ENCODE data around the gene TLR9.

TLR9 gene

GRCh38 chr3:52175416-52176179 is 49.8 kb downstream of the TLR9 start:
- Histone ChIP-seq H3K36me3 (ENCODE audit: control insufficient read depth, insufficient read depth, low read length) (no peaks in the 10 kb centered on the region), H3K4me3 (ENCODE audit: low read length) (no peak overlapping the region), H3K9ac (ENCODE audit: low read length) (no peak overlapping the region), H3K27ac (ENCODE audit: low read depth, low read length) (no peak overlapping the region), H3K4me1 (ENCODE audit: control insufficient read depth, insufficient read depth, low read length) (no peaks in the 10 kb centered on the region), H3K27me3 (ENCODE audit: control insufficient read depth, insufficient read depth, low read length) (no peaks in the 10 kb centered on the region)

GRCh38 chr3:52174896-52175295 is 50.5 kb downstream of the TLR9 start:
- Histone ChIP-seq H3K9ac (ENCODE audit: low read length) (no peak overlapping the region), H3K36me3 (ENCODE audit: control insufficient read depth, insufficient read depth, low read length) (no peaks in the 10 kb centered on the region), H3K4me1 (ENCODE audit: control insufficient read depth, insufficient read depth, low read length) (no peaks in the 10 kb centered on the region), H3K27ac (ENCODE audit: low read depth, low read length) (no peak overlapping the region), H3K27me3 (ENCODE audit: control insufficient read depth, insufficient read depth, low read length) (no peaks in the 10 kb centered on the region), H3K4me3 (ENCODE audit: low read length) (no peak overlapping the region)

GRCh38 chr3:52173101-52173500 is 52.3 kb downstream of the TLR9 start:
- no peaks in the 10 kb centered on the region for H3K27me3 ChIP-seq (ENCODE audit: control insufficient read depth, insufficient read depth, low read length)
- no peak overlapping the region for H3K4me3 ChIP-seq (ENCODE audit: low read length)
- H3K9ac ChIP-seq (ENCODE audit: low read length) = no peak overlapping the region
- H3K27ac ChIP-seq (ENCODE audit: low read depth, low read length) = no peak overlapping the region
- H3K36me3 ChIP-seq (ENCODE audit: control insufficient read depth, insufficient read depth, low read length) = no peaks in the 10 kb centered on the region
- no peaks in the 10 kb centered on the region for H3K4me1 ChIP-seq (ENCODE audit: control insufficient read depth, insufficient read depth, low read length)

- H3K36me3 ChIP-seq (ENCODE audit: control insufficient read depth, insufficient read depth, low read length) = no peaks in the 10 kb centered on the region
- H3K9ac ChIP-seq (ENCODE audit: low read length) = no peak overlapping the region
- no peaks in the 10 kb centered on the region for H3K27me3 ChIP-seq (ENCODE audit: control insufficient read depth, insufficient read depth, low read length)
- H3K4me3 ChIP-seq (ENCODE audit: low read length) = no peak overlapping the region
- H3K4me1 ChIP-seq (ENCODE audit: control insufficient read depth, insufficient read depth, low read length) = no peaks in the 10 kb centered on the region
- no peak overlapping the region for H3K27ac ChIP-seq (ENCODE audit: low read depth, low read length)
These were observed 53.1 kb downstream of the TLR9 start for GRCh38 chr3:52172262-52172757.

- no peak overlapping the region for H3K9ac ChIP-seq (ENCODE audit: low read length)
- no peak overlapping the region for H3K27ac ChIP-seq (ENCODE audit: low read depth, low read length)
- H3K4me1 ChIP-seq (ENCODE audit: control insufficient read depth, insufficient read depth, low read length) = no peaks in the 10 kb centered on the region
- H3K4me3 ChIP-seq (ENCODE audit: low read length) = no peak overlapping the region
- H3K27me3 ChIP-seq (ENCODE audit: control insufficient read depth, insufficient read depth, low read length) = no peaks in the 10 kb centered on the region
- no peaks in the 10 kb centered on the region for H3K36me3 ChIP-seq (ENCODE audit: control insufficient read depth, insufficient read depth, low read length)
These were observed 53.8 kb downstream of the TLR9 start for GRCh38 chr3:52171514-52172261.

Data from rectal smooth muscle tissue (tissue), 1 donor.